Measurements from ENCODE around the gene CCDC152.
"Not testable (repeated sequence)": the region's sequence is repeated elsewhere in the genome, so short reads cannot be mapped to it uniquely, and the experiment has no call there.

CCDC152 gene

GRCh38 chr5:42810834-42811590 is 54.4 kb downstream of the CCDC152 start:
- in situ Hi-C loops (cut with MboI; ENCODE audit: low pct_unique_long_range_greater_than_20kb, low sequenced_read_pairs, unreplicated experiment): no loop called here
- no peak for TF ChIP-seq CTCF (IDR thresholded peaks at IDR 0.05; ENCODE audit: extremely low read depth, insufficient read depth, missing control alignments)
- no peak for DNase-seq (ENCODE audit: low spot score)

- in situ Hi-C loops (cut with MboI; ENCODE audit: low pct_unique_long_range_greater_than_20kb, low sequenced_read_pairs, unreplicated experiment): no loop called here
- no peak for TF ChIP-seq CTCF (IDR thresholded peaks at IDR 0.05; ENCODE audit: extremely low read depth, insufficient read depth, missing control alignments)
- no peak for DNase-seq (ENCODE audit: low spot score)
Observed at GRCh38 chr5:42811591-42812446, 55.2 kb downstream of the CCDC152 start, which contains the start of gene SELENOP. SELENOP (minus strand) TSS chr5:42811892; CDS start chr5:42808353, 3,539 bp downstream.

GRCh38 chr5:42812620-42813019 is 56.0 kb downstream of the CCDC152 start:
- DNase-seq (ENCODE audit: low spot score): no peak
- no peak for TF ChIP-seq CTCF (IDR thresholded peaks at IDR 0.05; ENCODE audit: extremely low read depth, insufficient read depth, missing control alignments)
- in situ Hi-C loops (cut with MboI; ENCODE audit: low pct_unique_long_range_greater_than_20kb, low sequenced_read_pairs, unreplicated experiment): no loop called here

- no peak for DNase-seq (ENCODE audit: low spot score)
- in situ Hi-C loops (cut with MboI; ENCODE audit: low pct_unique_long_range_greater_than_20kb, low sequenced_read_pairs, unreplicated experiment): no loop called here
- no peak for TF ChIP-seq CTCF (IDR thresholded peaks at IDR 0.05; ENCODE audit: extremely low read depth, insufficient read depth, missing control alignments)
Observed at GRCh38 chr5:42813533-42813932, 56.9 kb downstream of the CCDC152 start.

- in situ Hi-C loops (cut with MboI; ENCODE audit: low pct_unique_long_range_greater_than_20kb, low sequenced_read_pairs, unreplicated experiment); DNase-seq (ENCODE audit: low spot score): not testable (repeated sequence)
Observed at GRCh38 chr5:42816546-42816945, 59.9 kb downstream of the CCDC152 start.

GRCh38 chr5:42819745-42820144 is 63.1 kb downstream of the CCDC152 start:
- in situ Hi-C loops (cut with MboI; ENCODE audit: low pct_unique_long_range_greater_than_20kb, low sequenced_read_pairs, unreplicated experiment): no loop called here
- no peak for DNase-seq (ENCODE audit: low spot score)
- no peak for TF ChIP-seq CTCF (IDR thresholded peaks at IDR 0.05; ENCODE audit: extremely low read depth, insufficient read depth, missing control alignments)

- in situ Hi-C loops (cut with MboI; ENCODE audit: low pct_unique_long_range_greater_than_20kb, low sequenced_read_pairs, unreplicated experiment): no loop called here
- DNase-seq (ENCODE audit: low spot score): no peak
- no peak for TF ChIP-seq CTCF (IDR thresholded peaks at IDR 0.05; ENCODE audit: extremely low read depth, insufficient read depth, missing control alignments)
Observed at GRCh38 chr5:42822548-42822947, 65.9 kb downstream of the CCDC152 start.

Data from GM13977 (cell line).